Esophagus muscularis mucosa (tissue), 4 donors: ENCODE results near the gene CCNB3. TPM values are rescaled to one million over a fixed set of nuclear protein-coding genes. Genes with fewer than 3 reads are reported as not detected.

Experiments used
- DNase-seq: peaks from one replicate; pipeline ENCODE4 v3.0.0-alpha.2; 2017; ENCODE audit errors: extremely low spot score
- H3K27ac ChIP-seq, 4 donors: fragments of 200-600 bp; sonication (generic); replicated peaks in 1 of 4; 1 replicate in 3 of 4; 2 replicates in 1 of 4; pipeline ENCODE4 v1.5.1; 2016 to 2019; ENCODE audit warnings: mild to moderate bottlenecking in 1 of 4
- H3K27me3 ChIP-seq, 4 donors: fragments of 200-600 bp; sonication (generic); one replicate each; pipeline versions ENCODE4 v1.5.1 to v1.6.0; 2016 to 2019
- H3K36me3 ChIP-seq, 4 donors: fragments of 200-600 bp; sonication (generic); one replicate each; pipeline ENCODE4 v1.5.1; 2016 to 2019
- H3K4me1 ChIP-seq, 4 donors: fragments of 200-600 bp; sonication (generic); one replicate each; pipeline ENCODE4 v1.5.1; 2016 to 2019
- H3K4me3 ChIP-seq, 4 donors: fragments of 200-600 bp; sonication (generic); 1 replicate in 2 of 4; 2 replicates in 2 of 4; pipeline ENCODE4 v1.5.1; 2016 to 2019; ENCODE audit warnings: mild to moderate bottlenecking in 4 of 4, moderate library complexity in 1 of 4
- H3K9me3 ChIP-seq, 4 donors: fragments of 200-600 bp; sonication (generic); 1 replicate in 3 of 4; 2 replicates in 1 of 4; pipeline ENCODE4 v1.5.1; 2016 to 2019
- EP300 ChIP-seq: sonication (generic); formaldehyde crosslinking; IDR thresholded peaks from one replicate; pipeline ENCODE4 v1.6.1; 2017; ENCODE audit warnings: antibody characterized with exemption
- POLR2A ChIP-seq: fragments of 450-650 bp; IDR thresholded peaks from one replicate; pipeline ENCODE4 v1.6.1; 2017; ENCODE audit warnings: antibody characterized with exemption, moderate library complexity, mild to moderate bottlenecking, low read depth
- POLR2AphosphoS5 ChIP-seq, 2 donors: sonication (generic); formaldehyde crosslinking; IDR thresholded peaks; one replicate each; pipeline ENCODE4 v1.6.1; 2017; ENCODE audit warnings: antibody characterized with exemption in 2 of 2
- WGBS: methylation state at CpG from one replicate; pipeline ENCODE4 v1.1.5; 2018; 5-methylcytosine and 5-hydroxymethylcytosine counted together
- intact Hi-C: fragments of 100-400 bp; cut with DNase I; formaldehyde crosslinking; loops from one replicate; pipeline ENCODE4 v1.15.1; 2023
- total RNA-seq, 4 donors: library from RNA; depleted of rRNA; stranded (reverse); fragments of >200 nt; gene quantifications; one replicate each; pipeline versions ENCODE4 v1.1.0 to v1.2.1, GENCODE V29; 2016
- TF ChIP-seq, protein P1 (sequence below), 3 experiments: fragments of 200-600 bp in 2 of 3; fragments of 450-650 bp in 1 of 3; sonication (generic) in 2 of 3; IDR thresholded peaks; one replicate each; pipeline ENCODE4 v1.5.1; 2017 to 2019; ENCODE audit warnings: antibody characterized with exemption in 3 of 3, mild to moderate bottlenecking in 2 of 3, moderate library complexity in 1 of 3

The CCNB3 gene
- total RNA-seq, 4 donors from 2014 or later, result under 0.01 to 4.9 (median 3.1) TPM; not detected in 1

DNA sequence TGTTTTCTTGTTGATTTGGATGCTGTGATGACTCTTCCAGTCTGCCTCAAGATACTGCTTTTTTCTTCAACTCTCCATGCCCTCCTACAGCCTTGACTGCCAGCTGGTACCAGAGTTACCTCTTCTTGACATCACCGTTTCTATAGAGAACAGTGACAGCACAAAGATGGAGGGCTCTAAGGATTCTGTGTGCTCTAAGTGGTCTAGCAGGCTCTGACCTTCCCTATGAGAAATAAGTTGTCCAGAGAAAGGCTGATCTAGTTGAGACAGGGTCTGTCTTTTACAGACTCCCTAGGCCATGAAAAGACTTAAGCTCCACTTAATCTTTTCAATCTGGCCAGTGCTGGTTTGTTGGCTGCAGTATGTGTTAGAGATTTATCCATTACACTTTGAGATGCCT, 3.7 kb upstream of the CCNB3 start, which contains the start of gene AKAP4:
Gene AKAP4 (minus strand): TSS at position 101 of the 400 bp plus-strand sequence. CDS start 118 bp downstream, outside the sequence.
- Histone ChIP-seq H3K4me1 (peaks cover 0 to 10% (median 6%) of the 10 kb centered on the region in 4 donors), H3K27ac (no peak within 1 kb of the TSS), H3K9me3 (no peaks in the 10 kb centered on the region), H3K36me3 (no peaks in the 10 kb centered on the region), H3K4me3 (no peak within 1 kb of the TSS), H3K27me3 (no peaks in the 10 kb centered on the region)
- WGBS, result 67% methylated on average over 1 of the region's 1 CpG
- intact Hi-C loops, result no loop called here
- TF ChIP-seq, protein P1, sequence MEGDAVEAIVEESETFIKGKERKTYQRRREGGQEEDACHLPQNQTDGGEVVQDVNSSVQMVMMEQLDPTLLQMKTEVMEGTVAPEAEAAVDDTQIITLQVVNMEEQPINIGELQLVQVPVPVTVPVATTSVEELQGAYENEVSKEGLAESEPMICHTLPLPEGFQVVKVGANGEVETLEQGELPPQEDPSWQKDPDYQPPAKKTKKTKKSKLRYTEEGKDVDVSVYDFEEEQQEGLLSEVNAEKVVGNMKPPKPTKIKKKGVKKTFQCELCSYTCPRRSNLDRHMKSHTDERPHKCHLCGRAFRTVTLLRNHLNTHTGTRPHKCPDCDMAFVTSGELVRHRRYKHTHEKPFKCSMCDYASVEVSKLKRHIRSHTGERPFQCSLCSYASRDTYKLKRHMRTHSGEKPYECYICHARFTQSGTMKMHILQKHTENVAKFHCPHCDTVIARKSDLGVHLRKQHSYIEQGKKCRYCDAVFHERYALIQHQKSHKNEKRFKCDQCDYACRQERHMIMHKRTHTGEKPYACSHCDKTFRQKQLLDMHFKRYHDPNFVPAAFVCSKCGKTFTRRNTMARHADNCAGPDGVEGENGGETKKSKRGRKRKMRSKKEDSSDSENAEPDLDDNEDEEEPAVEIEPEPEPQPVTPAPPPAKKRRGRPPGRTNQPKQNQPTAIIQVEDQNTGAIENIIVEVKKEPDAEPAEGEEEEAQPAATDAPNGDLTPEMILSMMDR (IDR thresholded peaks at IDR 0.05), result no peak
- no peak for TF ChIP-seq POLR2AphosphoS5 (IDR thresholded peaks at IDR 0.05)
- no peak for DNase-seq

DNA sequence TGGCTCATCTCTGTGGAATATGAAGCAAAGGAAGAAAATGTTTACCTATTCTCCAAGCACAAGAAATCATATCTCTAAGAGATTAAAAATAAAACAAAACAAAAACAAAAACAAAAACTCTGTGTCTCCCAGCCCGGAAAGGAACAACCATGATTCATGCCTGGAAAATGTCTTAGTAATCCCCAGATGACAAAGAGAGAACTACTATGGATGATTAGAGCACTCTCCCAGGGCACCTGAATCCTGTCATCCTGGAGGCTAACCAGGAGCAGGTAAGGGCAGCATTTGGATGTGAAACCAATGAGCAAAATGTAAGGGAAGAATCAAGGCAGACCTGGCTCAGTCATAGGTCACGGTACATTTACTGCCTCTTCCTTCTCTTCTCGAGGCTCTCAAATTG, 2.0 kb upstream of the CCNB3 start:
- Histone ChIP-seq H3K4me3 (no peak overlapping the region), H3K27me3 (no peaks in the 10 kb centered on the region), H3K36me3 (no peaks in the 10 kb centered on the region), H3K9me3 (no peaks in the 10 kb centered on the region), H3K27ac (no peak overlapping the region), H3K4me1 (peaks cover 0 to 10% (median 6%) of the 10 kb centered on the region in 4 donors)
- intact Hi-C loops, result no loop called here
- TF ChIP-seq, protein P1 (IDR thresholded peaks at IDR 0.05), result no peak
- no peak for TF ChIP-seq POLR2A
- TF ChIP-seq POLR2AphosphoS5 (IDR thresholded peaks at IDR 0.05), result no peak
- TF ChIP-seq EP300, result no peak
- WGBS, result 73% methylated on average over 3 of the region's 3 CpGs
- DNase-seq, result no peak

DNA sequence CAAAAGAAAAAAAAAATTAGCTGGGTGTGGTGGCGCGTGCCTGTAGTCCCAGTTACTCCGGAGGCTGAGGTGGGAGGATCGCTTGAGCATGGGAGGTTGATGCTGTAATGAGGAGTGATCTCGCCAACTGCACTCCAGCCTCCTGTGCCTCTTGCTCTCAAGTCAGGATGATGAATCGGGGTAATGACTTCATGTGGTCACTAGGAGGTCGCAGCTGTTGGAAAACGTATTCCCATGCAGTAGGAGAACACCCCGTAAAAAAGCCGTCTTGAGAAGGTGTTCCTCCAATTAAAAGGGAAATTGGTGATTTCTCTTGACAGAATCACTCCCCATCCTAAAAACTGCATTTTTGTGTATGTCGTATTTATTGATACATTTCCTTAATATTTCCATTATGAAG, 2.2 kb downstream of the CCNB3 start:
- Histone ChIP-seq H3K36me3 (no peaks in the 10 kb centered on the region), H3K27ac (no peak overlapping the region), H3K4me1 (peaks cover 0 to 10% (median 6%) of the 10 kb centered on the region in 4 donors), H3K9me3 (no peaks in the 10 kb centered on the region), H3K4me3 (no peak overlapping the region), H3K27me3 (no peaks in the 10 kb centered on the region)
- 72% methylated on average over 11 of the region's 11 CpGs for WGBS
- intact Hi-C loops, result no loop called here
- no peak for TF ChIP-seq POLR2A
- TF ChIP-seq, protein P1 (IDR thresholded peaks at IDR 0.05), result no peak
- TF ChIP-seq POLR2AphosphoS5 (IDR thresholded peaks at IDR 0.05), result no peak
- no peak for TF ChIP-seq EP300
- DNase-seq, result no peak

DNA sequence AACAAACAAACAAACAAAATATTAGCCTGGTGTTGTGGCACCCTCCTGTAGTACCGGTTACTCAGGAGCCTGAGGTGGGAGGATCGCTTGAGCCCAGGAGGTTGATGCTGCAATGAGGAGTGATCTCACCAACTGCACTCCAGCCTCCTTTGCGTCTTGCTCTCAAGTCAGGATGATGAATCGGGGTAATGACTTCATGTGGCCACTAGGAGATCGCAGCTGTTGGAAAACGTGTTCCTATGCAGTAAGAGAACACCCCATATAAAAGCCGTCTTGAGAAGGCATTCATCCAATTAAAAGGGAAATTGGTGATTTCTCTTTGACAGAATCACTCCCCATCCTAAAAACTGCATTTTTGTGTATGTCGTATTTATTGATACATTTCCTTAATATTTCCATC, 6.9 kb downstream of the CCNB3 start:
- no peak for DNase-seq
- no peaks in the 10 kb centered on the region for H3K27me3 ChIP-seq

More for the DNA sequence above, 6.9 kb downstream of the CCNB3 start:
- H3K27ac ChIP-seq, result no peak overlapping the region
- H3K36me3 ChIP-seq, result no peaks in the 10 kb centered on the region
- no peak overlapping the region for H3K4me3 ChIP-seq
- TF ChIP-seq POLR2AphosphoS5 (IDR thresholded peaks at IDR 0.05) (no peak), POLR2A (no peak), EP300 (no peak)
- TF ChIP-seq, protein P1 (IDR thresholded peaks at IDR 0.05), result peak in 1 of 3 experiments; percentile 6
- intact Hi-C loops, result no loop called here
- no peaks in the 10 kb centered on the region for H3K4me1 ChIP-seq
- 32% methylated on average over 8 of the region's 8 CpGs for WGBS
- H3K9me3 ChIP-seq, result no peaks in the 10 kb centered on the region
